ENCODE results near the gene SULT1A2. TPM values are rescaled to one million over a fixed set of nuclear protein-coding genes. Genes with fewer than 3 reads are reported as not detected.
"Not testable (repeated sequence)": the region's sequence is repeated elsewhere in the genome, so short reads cannot be mapped to it uniquely, and the experiment has no call there.

The SULT1A2 gene
- total RNA-seq, 1 donor from 2014 or later, result 2.9 TPM

DNA sequence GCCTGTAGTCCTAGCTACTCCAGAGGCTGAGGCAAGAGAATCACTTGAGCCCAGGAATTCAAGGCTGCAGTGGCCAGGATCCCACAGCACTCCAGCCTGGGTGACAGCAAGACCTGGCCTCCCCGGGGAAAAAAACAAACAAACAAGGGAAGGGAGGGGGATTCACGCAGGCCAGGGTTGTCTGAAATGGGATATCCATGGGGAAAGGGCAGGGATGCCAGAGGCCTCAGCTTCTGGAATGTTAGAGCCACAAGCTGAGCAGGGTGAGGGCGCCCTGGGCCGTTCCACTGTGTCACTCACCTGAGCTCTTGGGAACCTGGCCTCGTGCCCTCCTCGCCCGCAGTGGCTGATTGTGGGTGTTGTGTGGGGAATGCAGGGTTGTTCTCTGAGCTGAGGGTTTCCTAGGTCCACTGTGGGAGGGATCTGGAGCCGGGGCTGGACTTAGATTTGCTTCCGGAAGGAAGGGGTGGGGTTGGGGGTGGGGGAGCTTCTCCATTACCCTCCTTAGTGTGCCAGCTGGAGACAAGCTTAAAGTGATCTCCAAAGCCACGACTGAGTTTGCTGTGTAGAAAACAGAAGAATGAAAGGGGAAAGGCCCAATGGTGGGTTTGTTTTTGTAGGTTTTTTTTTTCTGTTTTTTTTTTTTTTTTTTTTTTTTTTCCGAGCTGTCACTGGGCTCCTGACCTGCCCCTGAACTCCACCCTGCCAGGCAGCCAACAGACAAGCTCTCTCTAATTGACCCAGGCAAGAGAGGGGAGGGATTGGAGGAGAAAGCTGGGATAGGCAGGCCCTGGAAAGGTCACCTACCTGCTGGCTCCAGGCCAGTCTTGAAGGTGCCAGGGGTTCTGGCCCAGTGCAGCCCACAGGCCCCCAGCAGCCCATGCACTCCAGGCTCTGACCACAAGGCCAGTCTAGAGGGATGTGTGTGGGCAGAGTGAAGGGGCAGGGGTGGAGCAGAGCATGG, 13.1 kb upstream of the SULT1A2 start, which contains the start of gene SULT1A1:
Gene SULT1A1, minus strand, starts transcription at position 414 of the 964 bp plus-strand sequence. CDS start 1,189 bp downstream, outside the sequence.
- DNase-seq (ENCODE audit: low spot score), result peak; percentile 50

- peak; percentile 40 for DNase-seq (ENCODE audit: low spot score)
These were observed 12.2 kb upstream of the SULT1A2 start for GRCh38 chr16:28608867-28609596.

GRCh38 chr16:28608496-28608808, 11.6 kb upstream of the SULT1A2 start:
- not testable (repeated sequence) for DNase-seq (ENCODE audit: low spot score)

DNA sequence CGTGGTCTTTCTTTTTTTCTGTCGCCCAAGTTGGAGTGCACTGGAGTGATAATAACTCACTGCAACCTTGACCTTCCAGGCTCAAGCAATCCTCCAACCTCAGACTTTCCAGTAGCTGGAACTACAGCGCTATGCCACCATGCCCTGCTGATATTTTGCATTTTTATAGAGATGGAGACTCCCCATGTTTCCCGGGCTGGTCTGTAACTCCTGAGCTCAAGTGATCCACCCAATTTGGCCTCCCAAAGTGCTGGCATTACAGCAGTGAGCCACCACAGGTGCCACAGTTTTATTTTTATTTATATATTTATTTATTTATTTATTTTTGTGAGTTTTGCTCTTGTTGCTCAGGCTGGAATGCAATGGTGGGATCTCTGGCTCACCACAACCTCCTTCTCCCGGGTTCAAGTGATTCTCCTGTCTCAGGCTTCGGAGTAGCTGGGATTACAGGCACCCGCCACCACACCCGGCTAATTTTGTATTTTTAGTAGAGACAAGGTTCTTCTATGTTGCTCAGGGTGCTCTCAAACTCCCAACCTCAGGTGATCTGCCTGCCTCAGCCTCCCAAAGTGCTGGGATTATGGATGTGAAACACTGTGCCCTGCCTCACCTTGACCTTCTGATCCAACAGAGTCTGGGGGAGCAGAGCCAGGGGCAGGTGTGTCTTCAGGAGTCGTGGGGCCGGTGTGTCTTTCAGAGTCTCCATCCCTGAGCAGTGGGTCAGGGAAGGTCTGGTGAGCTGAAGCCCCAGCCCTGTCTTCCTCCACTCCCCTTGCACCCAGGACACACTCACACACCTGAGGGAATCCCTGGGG, 11.0 kb upstream of the SULT1A2 start:
- not testable (repeated sequence) for DNase-seq (ENCODE audit: low spot score)

- no peak for DNase-seq (ENCODE audit: low spot score)
These were observed 10.3 kb upstream of the SULT1A2 start for GRCh38 chr16:28607116-28607623.

DNA sequence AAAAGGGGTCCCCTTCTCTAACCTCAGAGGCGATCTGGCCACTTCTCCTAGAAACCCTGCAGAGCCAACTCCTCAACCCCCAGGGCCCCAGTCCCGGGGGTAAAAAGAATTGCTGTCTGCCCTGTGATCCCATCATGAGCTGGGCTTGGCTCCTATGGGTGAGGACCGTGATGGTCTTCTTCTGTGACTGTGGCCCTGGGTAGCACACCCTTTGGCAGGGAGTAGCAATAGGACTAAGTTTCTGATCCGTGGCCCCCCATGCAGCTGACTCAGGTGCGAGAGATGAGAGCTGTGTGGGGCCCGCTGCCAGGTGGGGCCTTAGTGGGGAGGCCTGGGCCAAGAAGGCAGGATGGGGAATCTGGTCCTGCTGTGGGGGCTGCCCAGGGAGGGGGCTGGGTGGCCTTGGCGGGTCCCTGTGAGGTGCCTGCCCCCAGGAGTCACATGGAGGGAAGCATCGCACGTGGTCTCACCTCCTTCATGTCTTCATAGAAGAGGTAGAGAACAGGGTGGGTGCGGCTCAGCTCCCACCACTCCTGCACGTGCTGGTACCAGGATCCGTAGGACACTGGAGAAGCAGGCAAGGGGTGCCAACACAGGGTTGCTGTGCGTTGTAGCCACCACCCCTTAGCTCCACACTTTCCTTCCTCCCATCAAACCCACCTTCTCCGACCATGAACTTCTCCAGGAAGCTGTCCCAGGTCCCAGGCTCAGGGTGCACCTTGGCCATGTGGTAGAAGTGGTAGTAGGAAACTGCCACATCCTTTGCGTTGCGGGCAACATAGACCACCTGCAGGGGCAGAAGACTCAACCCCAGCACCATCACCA, 9.7 kb upstream of the SULT1A2 start:
- no peak for DNase-seq (ENCODE audit: low spot score)

DNA sequence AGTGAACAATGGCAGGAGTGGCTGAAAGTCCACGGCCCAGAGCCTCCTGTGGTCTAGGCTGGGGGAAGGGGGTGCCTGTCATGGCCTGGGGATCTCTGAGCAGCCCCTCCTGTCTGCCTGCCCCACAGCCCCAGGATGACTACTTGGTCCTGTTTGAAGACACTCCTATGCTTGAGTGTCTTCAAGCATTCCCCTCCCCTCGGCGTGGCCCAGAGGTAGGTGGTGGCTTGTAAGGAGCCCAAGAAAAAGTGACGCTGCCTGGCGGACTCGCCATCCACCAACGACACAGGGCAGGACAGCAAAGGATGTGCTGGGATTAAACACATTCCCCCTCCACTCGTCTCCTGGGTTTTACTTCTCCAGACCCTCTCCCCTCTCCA, 7.3 kb upstream of the SULT1A2 start:
- DNase-seq (ENCODE audit: low spot score), result no peak

- DNase-seq (ENCODE audit: low spot score), result no peak
These were observed 6.7 kb upstream of the SULT1A2 start for GRCh38 chr16:28603381-28604185.

GRCh38 chr16:28602529-28602928, 5.7 kb upstream of the SULT1A2 start:
- DNase-seq (ENCODE audit: low spot score), result no peak

DNA sequence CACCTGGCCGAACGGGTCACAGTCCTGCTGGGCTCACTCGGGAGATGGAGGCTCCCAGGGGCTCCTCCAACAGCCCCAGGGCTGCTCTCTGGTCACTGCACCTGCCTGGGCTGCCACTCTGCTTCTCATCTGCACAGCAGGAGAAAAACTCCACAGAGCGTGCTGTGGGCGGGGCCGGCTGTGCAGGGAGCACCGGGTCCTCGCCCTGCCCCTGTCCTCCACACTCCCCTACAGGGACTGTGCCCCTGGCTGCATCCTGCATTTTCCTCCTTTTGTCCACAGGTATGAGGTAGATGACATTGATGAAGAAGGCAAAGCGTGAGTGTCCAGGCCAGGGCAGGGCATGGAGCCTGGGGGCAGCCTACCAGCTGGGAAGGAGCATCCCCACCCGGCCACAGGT, 5.2 kb upstream of the SULT1A2 start:
- not testable (repeated sequence) for DNase-seq (ENCODE audit: low spot score)

GRCh38 chr16:28601589-28601988, 4.7 kb upstream of the SULT1A2 start:
- DNase-seq (ENCODE audit: low spot score), result not testable (repeated sequence)

DNA sequence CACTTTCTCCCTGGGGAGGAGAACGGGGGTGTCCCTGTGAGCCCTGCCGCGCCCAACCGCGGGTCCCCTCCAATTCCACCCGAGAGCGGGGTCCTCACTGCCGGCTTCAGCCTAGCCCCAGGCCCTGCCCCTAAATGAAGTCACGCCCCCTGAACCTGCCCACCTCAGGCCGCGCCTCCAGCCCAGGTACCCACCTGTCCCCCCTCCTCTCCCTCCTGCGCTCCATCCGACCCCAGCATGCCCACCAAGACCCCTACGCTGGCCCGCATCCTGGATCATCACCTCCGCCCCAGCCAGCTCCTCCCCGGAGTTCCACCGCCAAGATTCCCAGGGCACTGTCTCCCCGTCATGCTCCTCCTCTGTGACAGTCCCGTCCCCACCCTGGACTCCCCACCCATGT, 4.1 kb upstream of the SULT1A2 start:
- not testable (repeated sequence) for DNase-seq (ENCODE audit: low spot score)

GRCh38 chr16:28599377-28600285, 2.8 kb upstream of the SULT1A2 start:
- DNase-seq (ENCODE audit: low spot score), result not testable (repeated sequence)

DNA sequence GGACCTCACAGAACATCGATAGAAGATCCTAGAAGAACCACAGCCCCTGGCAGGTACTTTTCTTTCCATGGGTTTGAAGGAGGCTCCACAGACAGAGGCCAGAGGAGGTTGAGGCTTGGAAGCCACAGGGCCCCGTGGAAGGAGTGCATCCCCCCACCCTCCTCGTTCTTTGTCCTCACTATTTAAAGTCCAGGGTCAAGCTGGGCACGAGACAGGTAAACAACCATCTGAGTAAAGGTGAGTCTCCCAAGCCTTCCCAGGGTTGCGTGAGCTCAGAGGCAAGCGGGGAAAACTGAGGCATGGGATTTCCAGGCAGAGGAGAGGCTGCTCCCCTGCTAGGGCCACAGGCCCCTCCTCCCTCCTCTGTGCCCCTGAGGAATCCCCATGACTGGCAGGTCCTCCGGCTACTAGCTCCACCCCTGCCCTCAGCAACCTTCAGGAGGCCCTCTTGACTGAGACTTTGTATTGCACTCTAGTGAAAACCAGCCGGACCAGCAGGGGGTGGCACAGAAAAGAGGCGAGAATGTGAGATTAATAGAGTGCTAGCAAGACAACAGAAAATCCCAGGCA, 927 bp upstream of the SULT1A2 start:
- DNase-seq (ENCODE audit: low spot score), result no peak

DNA sequence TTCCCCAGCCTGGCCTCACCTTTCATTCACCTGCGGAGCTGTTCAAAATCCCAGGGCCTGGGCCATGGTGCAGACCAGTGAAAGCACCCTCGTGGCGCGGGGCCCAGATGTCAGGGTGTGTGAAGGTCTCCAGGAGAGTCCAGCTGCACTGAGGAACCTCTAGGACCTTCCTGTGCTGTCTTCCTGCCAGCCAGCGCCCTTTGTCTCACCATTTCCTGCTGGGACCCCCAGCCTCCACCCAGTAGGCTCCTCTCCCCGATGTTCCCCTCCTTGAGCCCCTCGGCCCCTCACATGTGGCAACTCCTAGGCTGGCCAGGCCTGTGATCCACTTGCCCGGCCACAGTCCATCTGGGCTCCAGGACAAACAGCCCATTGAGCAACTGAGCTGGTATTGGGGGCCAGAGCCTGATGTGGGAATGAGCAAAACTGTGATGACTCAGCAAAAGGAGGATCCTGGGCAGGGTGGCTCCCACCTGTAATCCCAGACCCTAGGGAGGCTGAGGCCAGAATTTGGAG, 677 bp downstream of the SULT1A2 start:
- no peak for DNase-seq (ENCODE audit: low spot score)

DNA sequence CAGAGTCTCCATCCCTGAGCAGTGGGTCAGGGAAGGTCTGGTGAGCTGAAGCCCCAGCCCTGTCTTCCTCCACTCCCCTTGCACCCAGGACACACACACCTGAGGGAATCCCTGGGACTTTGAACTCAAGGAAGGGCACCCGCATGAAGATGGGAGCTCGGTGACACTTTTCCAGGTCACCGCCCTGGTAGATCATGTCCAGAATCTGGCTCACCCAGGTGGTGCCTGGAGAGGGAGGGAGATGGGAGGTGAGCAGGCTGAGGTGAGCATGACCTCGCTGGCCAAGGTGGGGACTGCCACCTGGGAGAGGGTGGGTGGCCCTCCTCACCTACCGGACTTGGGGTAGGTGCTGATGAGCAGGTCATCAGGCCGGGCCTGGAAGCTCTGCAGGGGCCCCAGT, 1.4 kb downstream of the SULT1A2 start:
- not testable (repeated sequence) for DNase-seq (ENCODE audit: low spot score)

- DNase-seq (ENCODE audit: low spot score), result no peak
These were observed 3.8 kb downstream of the SULT1A2 start for GRCh38 chr16:28592979-28593553.

- DNase-seq (ENCODE audit: low spot score), result no peak
These were observed 4.3 kb downstream of the SULT1A2 start for GRCh38 chr16:28592511-28592910.
